ENCODE results near the gene FBLIM1.
A peak's percentile ranks its signal among the peaks of the same experiment; 100 is the strongest.

DNA sequence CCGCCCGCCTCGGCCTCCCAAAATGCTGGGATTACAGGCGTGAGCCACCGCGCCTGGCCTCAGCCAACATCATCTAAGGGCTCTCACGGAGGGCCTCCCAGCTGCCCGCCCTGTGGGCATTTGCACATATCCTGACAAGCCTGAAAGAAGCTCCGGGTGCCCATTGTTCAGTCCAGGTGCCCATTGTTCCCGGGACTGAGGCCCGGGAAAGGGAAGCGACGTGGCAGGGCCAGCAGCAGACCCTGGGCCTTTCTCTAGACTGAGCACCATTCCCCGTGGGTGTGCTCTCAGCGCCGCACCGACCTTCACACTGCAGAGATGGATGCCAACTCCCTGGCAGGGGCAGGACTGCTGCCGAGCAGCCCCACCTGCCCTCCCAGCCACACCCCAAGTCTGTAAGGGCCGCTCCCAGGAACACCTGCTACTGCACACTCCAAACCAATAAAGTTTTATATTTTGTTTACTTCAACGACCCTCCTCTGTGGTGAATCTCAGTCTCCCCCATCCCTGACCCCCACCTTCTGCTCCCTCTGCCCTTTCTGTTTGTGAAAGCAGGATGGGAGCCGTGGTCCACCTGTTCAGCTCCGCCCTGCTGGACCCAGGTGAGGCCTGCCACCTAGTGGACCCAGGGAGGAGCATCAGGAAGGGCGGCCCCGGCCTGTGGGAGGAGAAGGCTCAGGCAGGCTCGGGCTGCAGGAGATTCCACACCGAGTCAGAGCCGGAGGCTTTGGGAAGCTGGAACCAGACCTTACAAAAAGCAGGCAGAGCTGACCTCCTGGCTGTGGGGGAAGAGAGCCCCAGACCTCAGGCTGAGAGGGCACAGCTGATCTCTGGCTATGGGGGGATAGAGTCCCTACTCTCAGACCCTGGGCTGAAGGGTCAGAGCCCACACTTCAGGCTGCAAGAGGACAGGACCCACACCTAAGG is 17.4 kb upstream of the FBLIM1 start:
- TF ChIP-seq, protein P1, sequence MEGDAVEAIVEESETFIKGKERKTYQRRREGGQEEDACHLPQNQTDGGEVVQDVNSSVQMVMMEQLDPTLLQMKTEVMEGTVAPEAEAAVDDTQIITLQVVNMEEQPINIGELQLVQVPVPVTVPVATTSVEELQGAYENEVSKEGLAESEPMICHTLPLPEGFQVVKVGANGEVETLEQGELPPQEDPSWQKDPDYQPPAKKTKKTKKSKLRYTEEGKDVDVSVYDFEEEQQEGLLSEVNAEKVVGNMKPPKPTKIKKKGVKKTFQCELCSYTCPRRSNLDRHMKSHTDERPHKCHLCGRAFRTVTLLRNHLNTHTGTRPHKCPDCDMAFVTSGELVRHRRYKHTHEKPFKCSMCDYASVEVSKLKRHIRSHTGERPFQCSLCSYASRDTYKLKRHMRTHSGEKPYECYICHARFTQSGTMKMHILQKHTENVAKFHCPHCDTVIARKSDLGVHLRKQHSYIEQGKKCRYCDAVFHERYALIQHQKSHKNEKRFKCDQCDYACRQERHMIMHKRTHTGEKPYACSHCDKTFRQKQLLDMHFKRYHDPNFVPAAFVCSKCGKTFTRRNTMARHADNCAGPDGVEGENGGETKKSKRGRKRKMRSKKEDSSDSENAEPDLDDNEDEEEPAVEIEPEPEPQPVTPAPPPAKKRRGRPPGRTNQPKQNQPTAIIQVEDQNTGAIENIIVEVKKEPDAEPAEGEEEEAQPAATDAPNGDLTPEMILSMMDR (IDR thresholded peaks at IDR 0.05), result peak; percentile 59 to 75 (median 72)
- no peak for TF ChIP-seq POLR2A (IDR thresholded peaks at IDR 0.05)

Data from testis (tissue), 2 donors.